Measurements from ENCODE around the gene ZFAND3. TPM values are rescaled to one million over a fixed set of nuclear protein-coding genes. Genes with fewer than 3 reads are reported as not detected.

The ZFAND3 gene
- total RNA-seq, 1 donor from 2014 or later = 31.2 TPM

DNA sequence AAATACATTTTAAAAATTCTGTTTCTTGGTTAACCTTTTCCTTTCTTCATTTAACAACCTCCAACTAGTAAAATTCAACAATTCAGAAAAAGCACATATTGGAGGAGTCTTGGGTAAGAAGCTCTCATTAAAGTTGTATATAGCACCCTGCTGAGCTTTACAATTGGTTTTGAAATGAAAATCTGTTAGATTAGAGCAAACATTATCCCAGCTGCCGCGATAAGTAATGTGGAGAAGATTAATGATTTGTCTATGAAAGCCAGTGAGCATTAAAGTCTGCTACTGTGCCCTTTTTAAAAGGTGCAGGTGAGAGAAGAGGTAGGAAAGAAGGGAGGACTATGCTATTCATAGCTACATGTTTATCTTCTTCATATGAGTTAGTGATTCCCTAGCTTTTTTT, 201.5 kb downstream of the ZFAND3 start:
- DNase-seq (ENCODE audit: extremely low spot score in 2 of 2) = no peak
- no peaks in the 10 kb centered on the region for H3K27me3 ChIP-seq
- peaks cover 15% of the 10 kb centered on the region for H3K4me1 ChIP-seq
- H3K4me3 ChIP-seq = no peak overlapping the region
- TF ChIP-seq, protein P1, sequence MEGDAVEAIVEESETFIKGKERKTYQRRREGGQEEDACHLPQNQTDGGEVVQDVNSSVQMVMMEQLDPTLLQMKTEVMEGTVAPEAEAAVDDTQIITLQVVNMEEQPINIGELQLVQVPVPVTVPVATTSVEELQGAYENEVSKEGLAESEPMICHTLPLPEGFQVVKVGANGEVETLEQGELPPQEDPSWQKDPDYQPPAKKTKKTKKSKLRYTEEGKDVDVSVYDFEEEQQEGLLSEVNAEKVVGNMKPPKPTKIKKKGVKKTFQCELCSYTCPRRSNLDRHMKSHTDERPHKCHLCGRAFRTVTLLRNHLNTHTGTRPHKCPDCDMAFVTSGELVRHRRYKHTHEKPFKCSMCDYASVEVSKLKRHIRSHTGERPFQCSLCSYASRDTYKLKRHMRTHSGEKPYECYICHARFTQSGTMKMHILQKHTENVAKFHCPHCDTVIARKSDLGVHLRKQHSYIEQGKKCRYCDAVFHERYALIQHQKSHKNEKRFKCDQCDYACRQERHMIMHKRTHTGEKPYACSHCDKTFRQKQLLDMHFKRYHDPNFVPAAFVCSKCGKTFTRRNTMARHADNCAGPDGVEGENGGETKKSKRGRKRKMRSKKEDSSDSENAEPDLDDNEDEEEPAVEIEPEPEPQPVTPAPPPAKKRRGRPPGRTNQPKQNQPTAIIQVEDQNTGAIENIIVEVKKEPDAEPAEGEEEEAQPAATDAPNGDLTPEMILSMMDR (IDR thresholded peaks at IDR 0.05) = no peak
- TF ChIP-seq POLR2A (IDR thresholded peaks at IDR 0.05) (no peak), POLR2AphosphoS5 (IDR thresholded peaks at IDR 0.05; ENCODE audit: insufficient read depth in 1 of 2, low read depth in 1 of 2) (no peak)
- no peaks in the 10 kb centered on the region for H3K36me3 ChIP-seq
- H3K27ac ChIP-seq = no peak overlapping the region
- no peaks in the 10 kb centered on the region for H3K9me3 ChIP-seq
- intact Hi-C loops (cut with DNase I) = no loop called here

DNA sequence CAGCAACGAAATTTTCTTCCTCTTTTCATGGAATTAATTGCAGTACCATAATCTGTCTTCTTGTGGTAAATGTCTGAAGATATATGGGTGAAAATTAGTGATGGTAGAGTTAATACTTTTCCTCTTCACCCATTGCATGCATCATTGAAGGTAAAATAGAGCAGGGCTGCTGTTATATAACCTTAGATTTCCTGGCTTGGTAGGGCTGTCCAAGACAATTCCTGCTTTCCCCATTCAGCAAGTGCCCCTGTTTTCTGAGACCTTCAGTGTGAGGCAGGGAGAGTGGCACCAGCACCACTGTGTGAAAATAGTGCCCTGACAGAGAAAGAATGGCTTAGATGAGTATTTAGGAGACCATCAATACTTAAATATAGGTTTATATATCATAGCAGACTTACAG, 202.0 kb downstream of the ZFAND3 start:
- Histone ChIP-seq H3K27me3 (no peaks in the 10 kb centered on the region), H3K27ac (no peak overlapping the region), H3K4me1 (peaks cover 15% of the 10 kb centered on the region), H3K9me3 (no peaks in the 10 kb centered on the region), H3K4me3 (no peak overlapping the region), H3K36me3 (no peaks in the 10 kb centered on the region)
- intact Hi-C loops (cut with DNase I) = no loop called here
- no peak for DNase-seq (ENCODE audit: extremely low spot score in 2 of 2)
- TF ChIP-seq, protein P1 (IDR thresholded peaks at IDR 0.05) = no peak
- no peak for TF ChIP-seq POLR2AphosphoS5 (IDR thresholded peaks at IDR 0.05; ENCODE audit: insufficient read depth in 1 of 2, low read depth in 1 of 2)
- no peak for TF ChIP-seq POLR2A (IDR thresholded peaks at IDR 0.05)

DNA sequence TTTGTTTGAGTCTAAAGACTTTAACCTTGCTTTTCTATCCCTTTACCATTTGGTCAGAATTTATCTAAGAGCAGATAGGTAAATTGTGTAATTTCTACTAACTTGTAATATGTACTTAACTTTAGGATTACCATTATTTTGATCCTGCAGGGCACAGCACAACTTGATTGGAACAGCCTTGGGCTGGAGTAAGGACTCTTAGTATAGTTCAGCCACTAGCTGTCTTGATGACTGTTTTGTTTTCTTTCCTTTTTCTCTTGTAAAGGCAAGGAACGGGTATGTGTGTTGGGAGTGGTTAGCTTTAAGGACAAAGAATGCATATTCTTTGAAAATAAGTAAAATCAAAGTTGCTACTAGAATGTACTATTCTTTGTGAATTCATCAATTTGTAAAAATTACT, 203.2 kb downstream of the ZFAND3 start:
- TF ChIP-seq POLR2A (IDR thresholded peaks at IDR 0.05) = no peak
- no peak for TF ChIP-seq POLR2AphosphoS5 (IDR thresholded peaks at IDR 0.05; ENCODE audit: insufficient read depth in 1 of 2, low read depth in 1 of 2)
- TF ChIP-seq, protein P1 (IDR thresholded peaks at IDR 0.05) = no peak
- Histone ChIP-seq H3K36me3 (no peaks in the 10 kb centered on the region), H3K4me1 (peaks cover 22% of the 10 kb centered on the region), H3K27me3 (no peaks in the 10 kb centered on the region), H3K4me3 (no peak overlapping the region), H3K9me3 (no peaks in the 10 kb centered on the region), H3K27ac (no peak overlapping the region)
- intact Hi-C loops (cut with DNase I) = no loop called here
- no peak for DNase-seq (ENCODE audit: extremely low spot score in 2 of 2)

DNA sequence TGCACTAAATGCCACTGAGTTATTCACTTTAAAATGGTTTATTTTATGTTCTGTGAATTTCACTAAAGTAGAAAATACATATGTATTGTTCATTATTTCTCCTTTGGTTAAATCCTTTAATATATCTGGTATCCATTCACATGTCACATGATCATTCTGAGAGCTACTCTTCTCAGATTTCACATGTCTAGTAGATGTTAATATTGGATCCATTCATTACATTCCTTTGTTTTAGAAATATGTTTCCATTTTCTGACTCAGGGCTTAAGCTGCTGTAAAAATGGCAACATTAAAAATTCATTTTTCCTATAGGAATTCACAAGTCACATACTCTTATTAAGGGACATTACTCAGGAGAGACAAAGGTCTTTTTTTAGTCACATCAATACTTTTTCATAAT, 205.4 kb downstream of the ZFAND3 start:
- peaks cover 33% of the 10 kb centered on the region for H3K4me1 ChIP-seq
- no peak for DNase-seq (ENCODE audit: extremely low spot score in 2 of 2)
- H3K4me3 ChIP-seq = no peak overlapping the region
- H3K36me3 ChIP-seq = no peaks in the 10 kb centered on the region
- no peak for TF ChIP-seq POLR2A (IDR thresholded peaks at IDR 0.05)
- TF ChIP-seq, protein P1 (IDR thresholded peaks at IDR 0.05) = no peak
- no peak for TF ChIP-seq POLR2AphosphoS5 (IDR thresholded peaks at IDR 0.05; ENCODE audit: insufficient read depth in 1 of 2, low read depth in 1 of 2)
- H3K9me3 ChIP-seq = no peaks in the 10 kb centered on the region
- intact Hi-C loops (cut with DNase I) = no loop called here
- no peaks in the 10 kb centered on the region for H3K27me3 ChIP-seq
- H3K27ac ChIP-seq = no peak overlapping the region

DNA sequence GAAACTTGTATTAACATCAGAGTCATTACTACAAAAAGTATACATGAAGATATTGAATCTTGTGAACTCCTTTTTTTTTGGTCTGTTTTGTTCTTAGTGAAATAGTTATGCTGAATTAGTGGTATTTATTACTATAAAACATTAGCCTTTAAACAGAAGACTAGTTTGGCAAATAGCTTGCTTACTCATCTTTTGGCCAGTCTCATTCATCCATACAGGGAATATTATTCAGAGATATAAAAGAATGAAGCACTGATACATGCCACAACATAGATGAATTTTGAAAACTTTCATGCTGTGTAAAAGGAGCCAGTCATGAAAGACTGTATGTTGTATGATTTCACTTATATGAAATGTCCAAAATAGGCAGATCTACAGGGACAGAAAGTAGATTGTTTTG, 205.9 kb downstream of the ZFAND3 start:
- TF ChIP-seq, protein P1 (IDR thresholded peaks at IDR 0.05) = no peak
- TF ChIP-seq POLR2AphosphoS5 (IDR thresholded peaks at IDR 0.05; ENCODE audit: insufficient read depth in 1 of 2, low read depth in 1 of 2) (no peak), POLR2A (IDR thresholded peaks at IDR 0.05) (no peak)
- no peak for DNase-seq (ENCODE audit: extremely low spot score in 2 of 2)
- H3K27ac ChIP-seq = no peak overlapping the region
- H3K27me3 ChIP-seq = no peaks in the 10 kb centered on the region
- no peak overlapping the region for H3K4me3 ChIP-seq
- H3K9me3 ChIP-seq = no peaks in the 10 kb centered on the region
- no peaks in the 10 kb centered on the region for H3K36me3 ChIP-seq
- peaks cover 28% of the 10 kb centered on the region for H3K4me1 ChIP-seq
- intact Hi-C loops (cut with DNase I) = no loop called here
